Measurements from ENCODE around the gene MAP2K4. TPM values are rescaled to one million over a fixed set of nuclear protein-coding genes. Genes with fewer than 3 reads are reported as not detected.

The MAP2K4 gene
- total RNA-seq, 1 donor from 2014 or later, result 62.0 TPM

DNA sequence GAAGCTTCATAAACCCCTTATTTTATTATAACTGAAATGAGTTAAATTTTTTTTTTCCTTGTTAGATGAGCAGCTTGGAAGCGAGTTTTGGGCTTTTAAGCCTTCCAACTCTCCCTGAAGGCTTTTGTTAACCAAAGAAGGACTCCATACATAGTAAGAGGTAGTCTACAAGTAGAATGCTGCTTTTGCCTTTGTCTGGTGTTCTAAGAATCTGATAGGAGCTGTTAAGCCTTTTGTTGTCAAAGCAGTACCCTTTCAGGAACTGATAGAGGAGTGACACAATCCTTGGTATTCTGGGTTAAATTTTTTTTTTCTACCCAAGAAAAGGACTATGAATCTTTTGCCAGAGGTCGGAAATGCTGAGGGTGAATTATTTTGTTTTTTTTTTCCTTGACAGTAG is 26.1 kb downstream of the MAP2K4 start:
- DNase-seq (ENCODE audit: low spot score, unreplicated experiment), result no peak
- H3K27ac Mint-ChIP-seq, result peak overlapping the region; percentile 64
- peaks cover 20% of the 10 kb centered on the region for H3K4me1 Mint-ChIP-seq (ENCODE audit: low read depth)
- no peak overlapping the region for H3K4me3 Mint-ChIP-seq (ENCODE audit: low read depth)
- TF ChIP-seq, protein P1, sequence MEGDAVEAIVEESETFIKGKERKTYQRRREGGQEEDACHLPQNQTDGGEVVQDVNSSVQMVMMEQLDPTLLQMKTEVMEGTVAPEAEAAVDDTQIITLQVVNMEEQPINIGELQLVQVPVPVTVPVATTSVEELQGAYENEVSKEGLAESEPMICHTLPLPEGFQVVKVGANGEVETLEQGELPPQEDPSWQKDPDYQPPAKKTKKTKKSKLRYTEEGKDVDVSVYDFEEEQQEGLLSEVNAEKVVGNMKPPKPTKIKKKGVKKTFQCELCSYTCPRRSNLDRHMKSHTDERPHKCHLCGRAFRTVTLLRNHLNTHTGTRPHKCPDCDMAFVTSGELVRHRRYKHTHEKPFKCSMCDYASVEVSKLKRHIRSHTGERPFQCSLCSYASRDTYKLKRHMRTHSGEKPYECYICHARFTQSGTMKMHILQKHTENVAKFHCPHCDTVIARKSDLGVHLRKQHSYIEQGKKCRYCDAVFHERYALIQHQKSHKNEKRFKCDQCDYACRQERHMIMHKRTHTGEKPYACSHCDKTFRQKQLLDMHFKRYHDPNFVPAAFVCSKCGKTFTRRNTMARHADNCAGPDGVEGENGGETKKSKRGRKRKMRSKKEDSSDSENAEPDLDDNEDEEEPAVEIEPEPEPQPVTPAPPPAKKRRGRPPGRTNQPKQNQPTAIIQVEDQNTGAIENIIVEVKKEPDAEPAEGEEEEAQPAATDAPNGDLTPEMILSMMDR (IDR thresholded peaks at IDR 0.05; ENCODE audit: unreplicated experiment), result no peak
- H3K9me3 Mint-ChIP-seq (ENCODE audit: low read depth), result no peaks in the 10 kb centered on the region
- peaks cover 2% of the 10 kb centered on the region for H3K36me3 Mint-ChIP-seq (ENCODE audit: insufficient read depth)
- no peaks in the 10 kb centered on the region for H3K27me3 Mint-ChIP-seq

DNA sequence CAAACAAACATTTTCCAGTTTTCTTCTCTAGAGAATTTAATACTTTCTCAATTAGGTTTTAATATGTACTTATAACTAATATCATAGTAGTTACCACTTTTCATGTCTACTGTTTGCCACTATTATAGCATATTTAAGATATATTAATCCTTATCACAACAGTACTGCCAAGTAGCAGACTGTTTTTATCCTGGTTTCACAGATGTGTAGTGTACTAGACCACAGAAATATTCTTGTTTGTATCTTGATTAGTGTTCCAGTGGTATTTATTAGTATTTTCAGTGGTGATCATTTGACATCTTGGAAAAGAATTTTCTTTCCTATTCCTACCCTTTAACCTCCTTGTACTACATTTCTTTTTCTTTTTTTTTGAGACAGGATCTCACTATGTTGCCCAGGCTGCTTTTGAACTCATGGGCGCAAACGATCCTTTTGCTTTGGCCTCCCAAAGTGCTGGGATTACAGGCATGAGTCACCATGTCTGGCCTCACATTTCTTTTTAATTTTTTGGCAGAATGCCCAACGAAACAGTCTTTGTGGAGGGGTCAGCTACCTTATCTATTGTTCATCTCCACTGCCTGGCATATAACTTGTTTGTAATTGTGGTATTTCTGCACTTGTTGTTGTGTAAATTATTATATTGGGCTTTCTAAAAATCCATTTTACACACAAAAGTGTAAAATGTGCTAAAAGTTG is 27.2 kb downstream of the MAP2K4 start:
- H3K36me3 Mint-ChIP-seq (ENCODE audit: insufficient read depth), result no peaks in the 10 kb centered on the region
- DNase-seq (ENCODE audit: low spot score, unreplicated experiment), result no peak
- no peaks in the 10 kb centered on the region for H3K9me3 Mint-ChIP-seq (ENCODE audit: low read depth)
- H3K27me3 Mint-ChIP-seq, result no peaks in the 10 kb centered on the region
- peaks cover 25% of the 10 kb centered on the region for H3K4me1 Mint-ChIP-seq (ENCODE audit: low read depth)
- H3K27ac Mint-ChIP-seq, result no peak overlapping the region
- TF ChIP-seq, protein P1 (IDR thresholded peaks at IDR 0.05; ENCODE audit: unreplicated experiment), result no peak
- no peak overlapping the region for H3K4me3 Mint-ChIP-seq (ENCODE audit: low read depth)

DNA sequence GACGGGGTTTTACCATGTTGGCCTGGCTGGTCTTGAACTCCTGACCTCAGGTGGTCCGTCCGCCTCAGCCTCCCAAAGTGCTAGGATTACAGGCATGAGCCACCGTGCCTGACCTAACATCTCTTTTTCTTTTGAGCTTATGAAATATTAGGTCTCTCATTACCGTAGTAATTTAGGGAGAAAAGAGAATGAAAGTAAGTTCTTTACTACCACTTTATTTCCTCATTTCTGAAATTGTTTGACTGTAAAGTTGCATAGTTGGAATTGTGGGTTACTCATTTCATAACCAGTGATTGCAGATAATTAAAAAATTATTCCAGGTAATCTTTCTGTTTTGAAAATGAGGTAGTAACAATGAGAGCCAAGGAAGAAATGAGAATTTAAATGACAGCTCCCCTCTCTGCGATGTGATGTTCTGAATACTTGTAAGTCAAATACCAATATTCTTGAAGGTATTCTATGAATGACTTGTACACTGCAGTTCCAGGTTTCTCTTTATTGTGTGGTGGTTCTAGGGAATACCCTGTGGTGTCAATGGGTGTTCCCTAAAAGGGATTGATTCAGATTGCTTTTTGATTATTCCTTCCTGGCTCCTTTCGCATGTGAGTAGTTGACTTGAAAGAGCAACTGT is 28.3 kb downstream of the MAP2K4 start:
- H3K4me3 Mint-ChIP-seq (ENCODE audit: low read depth), result no peak overlapping the region
- H3K36me3 Mint-ChIP-seq (ENCODE audit: insufficient read depth), result no peaks in the 10 kb centered on the region
- no peaks in the 10 kb centered on the region for H3K9me3 Mint-ChIP-seq (ENCODE audit: low read depth)
- no peak for DNase-seq (ENCODE audit: low spot score, unreplicated experiment)
- no peak overlapping the region for H3K27ac Mint-ChIP-seq
- TF ChIP-seq, protein P1 (IDR thresholded peaks at IDR 0.05; ENCODE audit: unreplicated experiment), result no peak
- peaks cover 28% of the 10 kb centered on the region for H3K4me1 Mint-ChIP-seq (ENCODE audit: low read depth)
- H3K27me3 Mint-ChIP-seq, result no peaks in the 10 kb centered on the region

DNA sequence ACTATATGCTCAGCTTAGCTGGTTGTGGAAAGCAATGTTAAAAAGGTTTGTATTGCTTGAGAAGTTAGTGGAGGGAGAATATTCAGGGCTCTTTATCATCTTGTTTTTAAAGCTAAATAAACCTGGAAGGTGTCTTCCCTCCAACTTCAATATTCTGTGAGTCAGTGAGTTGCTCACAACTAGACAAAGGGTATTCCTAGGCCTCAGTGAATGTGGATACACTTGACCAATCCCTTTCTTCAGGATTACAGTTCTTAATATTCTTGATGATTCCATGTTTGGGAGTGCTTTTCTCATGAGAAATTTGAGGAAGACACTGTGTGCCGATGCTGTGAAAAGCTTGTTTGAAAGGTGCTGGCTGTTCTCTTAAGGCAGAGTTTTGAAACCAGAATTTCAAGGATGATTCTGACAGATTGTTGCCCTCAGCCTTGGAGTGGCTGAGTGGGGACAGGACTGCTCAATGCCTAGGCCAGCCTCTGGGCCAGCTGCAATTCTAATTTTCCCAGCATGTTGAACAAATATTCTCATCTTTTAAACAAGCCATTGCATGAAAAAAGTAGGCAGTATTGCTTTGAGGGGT is 30.1 kb downstream of the MAP2K4 start:
- peaks cover 23% of the 10 kb centered on the region for H3K4me1 Mint-ChIP-seq (ENCODE audit: low read depth)
- H3K36me3 Mint-ChIP-seq (ENCODE audit: insufficient read depth), result no peaks in the 10 kb centered on the region
- H3K27me3 Mint-ChIP-seq, result no peaks in the 10 kb centered on the region
- no peak for DNase-seq (ENCODE audit: low spot score, unreplicated experiment)
- no peaks in the 10 kb centered on the region for H3K9me3 Mint-ChIP-seq (ENCODE audit: low read depth)
- no peak overlapping the region for H3K4me3 Mint-ChIP-seq (ENCODE audit: low read depth)
- TF ChIP-seq, protein P1 (IDR thresholded peaks at IDR 0.05; ENCODE audit: unreplicated experiment), result no peak
- H3K27ac Mint-ChIP-seq, result no peak overlapping the region

DNA sequence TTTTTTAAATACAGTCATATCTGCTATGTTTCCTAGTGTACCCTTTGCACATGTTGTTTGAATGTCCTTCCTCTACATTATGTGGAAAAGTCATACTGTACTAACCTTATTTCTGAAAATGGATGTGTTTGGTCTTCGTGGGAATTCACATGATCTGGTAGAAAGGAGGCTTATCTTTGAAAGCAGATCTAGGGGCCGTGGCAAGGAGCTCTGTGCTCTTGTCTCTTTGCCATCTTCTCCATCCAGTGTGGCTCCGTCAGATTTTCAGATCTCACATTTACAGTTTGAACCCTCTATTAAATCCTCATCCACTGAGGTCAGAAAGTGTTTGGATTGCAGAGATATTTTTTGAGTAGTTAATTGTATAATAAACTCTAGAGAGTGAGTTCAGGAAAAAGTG is 32.9 kb downstream of the MAP2K4 start:
- H3K27ac Mint-ChIP-seq, result no peak overlapping the region

More for the DNA sequence above, 32.9 kb downstream of the MAP2K4 start:
- Mint-ChIP-seq H3K4me1 (ENCODE audit: low read depth) (peaks cover 24% of the 10 kb centered on the region), H3K4me3 (ENCODE audit: low read depth) (no peak overlapping the region), H3K36me3 (ENCODE audit: insufficient read depth) (peaks cover 6% of the 10 kb centered on the region), H3K27me3 (no peaks in the 10 kb centered on the region), H3K9me3 (ENCODE audit: low read depth) (no peaks in the 10 kb centered on the region)
- TF ChIP-seq, protein P1 (IDR thresholded peaks at IDR 0.05; ENCODE audit: unreplicated experiment), result no peak
- no peak for DNase-seq (ENCODE audit: low spot score, unreplicated experiment)
